Keratinocyte (primary cell): ENCODE measurements around the gene CCDC88B. TPM values are rescaled to one million over a fixed set of nuclear protein-coding genes. Genes with fewer than 3 reads are reported as not detected.

Source experiments
- DNase-seq: peaks from one replicate; pipeline ENCODE4 v3.0.0-alpha.2; 2011; ENCODE audit warnings: low read depth, missing footprints, low spot score
- FAIRE-seq: peaks from 2 replicates; lab custom pipeline; 2011; peaks lifted over from hg19 to GRCh38; lab: Jason Lieb, UNC
- H2AFZ ChIP-seq: 2 replicates; pipeline ENCODE4 v1.6.0; 2012; ENCODE audit warnings: low read length, control low read depth, inconsistent platforms; ENCODE audit not compliant: control insufficient read depth
- H3K27ac ChIP-seq: 2 replicates; pipeline ENCODE4 v1.5.1; 2011; ENCODE audit warnings: low read length; ENCODE audit not compliant: control insufficient read depth, insufficient read depth
- H3K27me3 ChIP-seq: 3 replicates; pipeline ENCODE4 v1.6.0; 2011; ENCODE audit warnings: low read length; ENCODE audit not compliant: control insufficient read depth, insufficient read depth; ENCODE audit errors: extremely low read depth
- H3K36me3 ChIP-seq, 2 experiments: 2 replicates in 1 of 2; 3 replicates in 1 of 2; pipeline ENCODE4 v1.5.1; 2011; ENCODE audit warnings: low read length in 2 of 2, mild to moderate bottlenecking in 1 of 2; ENCODE audit not compliant: control insufficient read depth in 2 of 2, insufficient read depth in 2 of 2; ENCODE audit errors: extremely low read depth in 1 of 2
- H3K4me1 ChIP-seq: 3 replicates; pipeline ENCODE4 v1.5.1; 2011; ENCODE audit warnings: low read length; ENCODE audit not compliant: control insufficient read depth, insufficient read depth; ENCODE audit errors: extremely low read depth
- H3K4me2 ChIP-seq: 3 replicates; pipeline ENCODE4 v1.6.0; 2011; ENCODE audit warnings: low read depth, low read length; ENCODE audit not compliant: control insufficient read depth, insufficient read depth; ENCODE audit errors: extremely low read depth
- H3K4me3 ChIP-seq, 3 experiments: fragments of 200-600 bp in 1 of 3; sonication (generic) in 1 of 3; 2 replicates in 2 of 3; 3 replicates in 1 of 3; pipeline ENCODE4 v1.5.1; 2011 to 2016; ENCODE audit warnings: low read length in 3 of 3, mild to moderate bottlenecking in 3 of 3, control low read depth in 2 of 3, inconsistent platforms in 1 of 3, low read depth in 1 of 3, mixed read lengths in 1 of 3, mixed run types in 1 of 3, moderate library complexity in 1 of 3; ENCODE audit not compliant: control insufficient read depth in 2 of 3, insufficient read depth in 2 of 3; ENCODE audit errors: extremely low read depth in 1 of 3
- H3K79me2 ChIP-seq: 2 replicates; pipeline ENCODE4 v1.6.0; 2012; ENCODE audit warnings: low read length; ENCODE audit not compliant: control insufficient read depth, insufficient read depth
- H3K9ac ChIP-seq: 3 replicates; pipeline ENCODE4 v1.6.0; 2011; ENCODE audit warnings: low read length; ENCODE audit not compliant: control insufficient read depth, insufficient read depth; ENCODE audit errors: extremely low read depth
- H3K9me1 ChIP-seq: 3 replicates; pipeline ENCODE4 v1.6.0; 2011; ENCODE audit warnings: low read length; ENCODE audit not compliant: control insufficient read depth, insufficient read depth; ENCODE audit errors: extremely low read depth
- H3K9me3 ChIP-seq: 2 replicates; pipeline ENCODE4 v1.5.1; 2012; ENCODE audit warnings: low read depth, low read length; ENCODE audit not compliant: control insufficient read depth
- H4K20me1 ChIP-seq: 3 replicates; pipeline ENCODE4 v1.6.0; 2011; ENCODE audit warnings: low read length; ENCODE audit not compliant: control insufficient read depth, insufficient read depth; ENCODE audit errors: extremely low read depth
- EZH2 ChIP-seq: IDR thresholded peaks from one replicate; pipeline ENCODE4 v1.6.1; 2012; ENCODE audit warnings: inconsistent platforms, mild to moderate bottlenecking, low read length, moderate library complexity
- dilution Hi-C: fragments of 300-500 bp; cut with MboI; formaldehyde crosslinking; loops from one replicate; pipeline ENCODE4 v1.7.0; 2020; ENCODE audit warnings: low sequenced_read_pairs; ENCODE audit not compliant: extremely low pct_ligation_motif_present
- polyA plus RNA-seq, 5 experiments: library from polyadenylated mRNA; depleted of rRNA in 3 of 5; stranded (reverse) in 3 of 5; stranded (forward) in 1 of 5; unstranded in 1 of 5; fragments of >200 nt; gene quantifications; 1 replicate in 1 of 5; 2 replicates in 3 of 5; 3 replicates in 1 of 5; pipeline versions ENCODE4 v1.2.1 to v1.2.3, GENCODE V29; 2011 to 2012; ENCODE audit warnings: missing spikeins in 2 of 5, low read depth in 1 of 5, low replicate concordance in 1 of 5
- TF ChIP-seq, protein P1 (sequence below), 3 experiments: IDR thresholded peaks in 1 of 3; conservative IDR thresholded peaks in 1 of 3; optimal IDR thresholded peaks in 1 of 3; 2 replicates in 2 of 3; 3 replicates in 1 of 3; pipeline versions ENCODE3 to v1.5.1; 2011; ENCODE audit warnings: low read length in 3 of 3, mild to moderate bottlenecking in 3 of 3, moderate library complexity in 2 of 3, control low read depth in 1 of 3, inconsistent platforms in 1 of 3; ENCODE audit not compliant: insufficient read depth in 2 of 3; ENCODE audit errors: extremely low read depth in 1 of 3

Gene CCDC88B
- polyA plus RNA-seq, 1 donor (not counting 4 experiments of a cell fraction or from before 2014, with no cell fraction given), result 3.7 TPM

DNA sequence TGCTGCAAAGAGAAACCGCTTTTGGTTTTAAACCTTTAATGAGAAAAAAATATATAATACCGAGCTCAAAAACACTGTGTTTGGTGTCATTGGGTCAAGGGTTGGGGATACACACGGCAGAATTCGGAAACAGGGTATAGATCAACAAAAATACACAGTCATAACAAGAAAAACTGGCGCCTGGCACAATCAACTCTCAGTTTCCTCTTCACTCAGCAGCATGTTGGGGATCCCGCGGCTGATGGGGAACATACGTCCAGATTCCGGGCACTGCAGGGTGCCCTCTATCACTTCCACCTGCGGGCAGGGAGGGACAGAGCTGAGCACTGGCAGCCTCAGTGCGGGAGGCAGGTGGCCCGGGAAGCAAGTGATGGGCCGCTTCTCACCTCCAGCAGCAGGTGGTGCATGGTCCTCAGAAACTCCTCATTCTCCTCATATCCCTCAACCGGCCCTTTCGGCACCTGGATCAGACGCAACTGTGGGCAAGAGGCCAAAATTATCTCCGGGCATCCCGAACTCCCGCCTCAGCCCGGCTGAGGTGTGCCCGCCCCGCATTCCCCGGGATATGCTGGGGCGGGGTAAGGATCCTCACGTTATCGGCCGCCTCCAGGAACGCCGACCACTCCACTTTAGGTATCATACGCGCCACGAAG, 23.2 kb upstream of the CCDC88B start:
- Histone ChIP-seq H3K9me3 (no peaks in the 10 kb centered on the region), H3K27ac (peak overlapping the region; percentile 81), H3K79me2 (peaks cover 32% of the 10 kb centered on the region), H3K4me3 (peak overlapping the region; percentile 56 to 73 (median 72)), H2AFZ (no peak overlapping the region), H3K9ac (peak overlapping the region; percentile 90), H3K9me1 (no peaks in the 10 kb centered on the region), H3K36me3 (peaks cover 22 to 35% of the 10 kb centered on the region in 2 experiments), H3K4me2 (peak overlapping the region; percentile 64), H3K4me1 (peaks cover 45% of the 10 kb centered on the region), H3K27me3 (no peaks in the 10 kb centered on the region), H4K20me1 (no peaks in the 10 kb centered on the region)
- dilution Hi-C loops, result no loop called here
- no peak for FAIRE-seq
- TF ChIP-seq, protein P1, sequence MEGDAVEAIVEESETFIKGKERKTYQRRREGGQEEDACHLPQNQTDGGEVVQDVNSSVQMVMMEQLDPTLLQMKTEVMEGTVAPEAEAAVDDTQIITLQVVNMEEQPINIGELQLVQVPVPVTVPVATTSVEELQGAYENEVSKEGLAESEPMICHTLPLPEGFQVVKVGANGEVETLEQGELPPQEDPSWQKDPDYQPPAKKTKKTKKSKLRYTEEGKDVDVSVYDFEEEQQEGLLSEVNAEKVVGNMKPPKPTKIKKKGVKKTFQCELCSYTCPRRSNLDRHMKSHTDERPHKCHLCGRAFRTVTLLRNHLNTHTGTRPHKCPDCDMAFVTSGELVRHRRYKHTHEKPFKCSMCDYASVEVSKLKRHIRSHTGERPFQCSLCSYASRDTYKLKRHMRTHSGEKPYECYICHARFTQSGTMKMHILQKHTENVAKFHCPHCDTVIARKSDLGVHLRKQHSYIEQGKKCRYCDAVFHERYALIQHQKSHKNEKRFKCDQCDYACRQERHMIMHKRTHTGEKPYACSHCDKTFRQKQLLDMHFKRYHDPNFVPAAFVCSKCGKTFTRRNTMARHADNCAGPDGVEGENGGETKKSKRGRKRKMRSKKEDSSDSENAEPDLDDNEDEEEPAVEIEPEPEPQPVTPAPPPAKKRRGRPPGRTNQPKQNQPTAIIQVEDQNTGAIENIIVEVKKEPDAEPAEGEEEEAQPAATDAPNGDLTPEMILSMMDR (optimal IDR thresholded peaks at IDR 0.05 in 1 of 3, IDR thresholded peaks at IDR 0.05 in 1 of 3, conservative IDR thresholded peaks at IDR 0.05 in 1 of 3; ENCODE audit: extremely low read depth in 1 of 3, insufficient read depth in 2 of 3, low read length in 3 of 3), result peak; percentile 43 to 46 (median 45)
- TF ChIP-seq EZH2, result no peak
- no peak for DNase-seq

DNA sequence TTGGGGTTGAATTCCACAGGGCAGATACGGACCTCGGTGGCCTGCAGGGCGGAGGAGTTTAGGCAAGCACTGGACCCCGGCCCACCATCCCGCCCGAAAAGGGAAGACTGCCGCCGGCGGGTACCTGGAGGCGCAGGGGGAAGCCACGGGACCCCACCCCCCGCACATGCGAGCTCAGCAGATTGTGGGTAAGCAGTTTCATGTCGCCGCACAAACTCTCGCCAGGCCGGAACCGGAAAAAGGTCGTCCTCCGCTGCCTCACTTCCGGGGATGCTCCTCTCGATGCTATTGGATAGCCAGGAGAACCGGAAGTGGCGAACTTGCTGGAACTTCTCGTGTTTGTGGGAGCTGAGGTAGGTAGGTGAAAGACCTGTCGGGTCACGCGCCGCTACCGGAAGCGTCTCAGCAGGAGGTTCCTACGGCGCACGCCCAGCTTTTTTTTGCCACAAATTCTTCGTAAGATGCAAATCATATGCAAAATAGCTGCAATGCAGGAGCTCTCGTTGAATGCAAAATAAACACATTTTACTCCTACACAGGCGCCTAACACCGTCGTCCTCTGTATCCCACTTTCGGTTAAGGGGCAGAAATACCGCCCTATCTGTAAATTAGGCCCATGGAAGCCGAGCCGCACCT, 22.6 kb upstream of the CCDC88B start, which contains the start of gene TRMT112:
Gene TRMT112, minus strand, starts transcription at position 235 of the 636 bp plus-strand sequence. Its CDS starts 33 bp downstream, at position 202.
- no peaks in the 10 kb centered on the region for H3K27me3 ChIP-seq
- H3K79me2 ChIP-seq, result peaks cover 32% of the 10 kb centered on the region
- dilution Hi-C loops, result no loop called here
- peak within 1 kb of the TSS; percentile 90 for H3K9ac ChIP-seq
- peak within 1 kb of the TSS; percentile 81 for H3K27ac ChIP-seq
- peak within 1 kb of the TSS; percentile 56 to 83 (median 72) for H3K4me3 ChIP-seq
- H3K36me3 ChIP-seq, result peaks cover 24 to 41% of the 10 kb centered on the region in 2 experiments
- peaks cover 2% of the 10 kb centered on the region for H3K9me1 ChIP-seq
- FAIRE-seq (peak; percentile 94), DNase-seq (peak; percentile 97)
- no peak for TF ChIP-seq EZH2
- TF ChIP-seq, protein P1 (optimal IDR thresholded peaks at IDR 0.05 in 1 of 3, IDR thresholded peaks at IDR 0.05 in 1 of 3, conservative IDR thresholded peaks at IDR 0.05 in 1 of 3; ENCODE audit: extremely low read depth in 1 of 3, insufficient read depth in 2 of 3, low read length in 3 of 3), result no peak
- H3K4me1 ChIP-seq, result peaks cover 49% of the 10 kb centered on the region
- no peaks in the 10 kb centered on the region for H3K9me3 ChIP-seq
- no peaks in the 10 kb centered on the region for H4K20me1 ChIP-seq
- H3K4me2 ChIP-seq, result peak within 1 kb of the TSS; percentile 64
- peak within 1 kb of the TSS; percentile 23 for H2AFZ ChIP-seq
